ENCODE results near the gene GRB10. TPM values are rescaled to one million over a fixed set of nuclear protein-coding genes. Genes with fewer than 3 reads are reported as not detected.

The GRB10 gene
- total and polyA plus RNA-seq, 2 of the 8 experiments (the other 6 are each of a cell fraction or from before 2014, with no cell fraction given) = 35.7 to 97.0 TPM

- no peak overlapping the region for H3K18ac ChIP-seq (ENCODE audit: extremely low read depth, low read length)
- H4K20me1 ChIP-seq (replicated peaks in 1 of 2; ENCODE audit: control insufficient read depth in 1 of 2, insufficient read depth in 2 of 2, low read length in 2 of 2) = peaks cover 0 to 9% of the 10 kb centered on the region in 2 experiments
- FAIRE-seq (no peak), DNase-seq (ENCODE audit: low read depth in 1 of 2, low spot score in 2 of 2) (no peak)
- H3K9ac ChIP-seq (replicated peaks in 1 of 4; ENCODE audit: extremely low read depth in 1 of 4, low read depth in 3 of 4, low read length in 3 of 4) = no peak overlapping the region
- no peak overlapping the region for H3K56ac ChIP-seq (replicated peaks; ENCODE audit: insufficient read length, low read depth, low read length)
- H3K36me3 ChIP-seq (ENCODE audit: control insufficient read depth in 2 of 4, insufficient read depth in 4 of 4, low read length in 3 of 4) = no peaks in the 10 kb centered on the region; a peak in 2 of 8 replicates
- no peaks in the 10 kb centered on the region for H3K27me3 ChIP-seq (replicated peaks in 1 of 4; ENCODE audit: control insufficient read depth in 3 of 4, extremely low read depth in 1 of 4, insufficient read depth in 3 of 4, low read length in 3 of 4)
- H2BK12ac ChIP-seq (ENCODE audit: low read depth, low read length) = no peak overlapping the region
- no peak overlapping the region for H2BK120ac ChIP-seq (replicated peaks; ENCODE audit: low read depth, low read length)
- no peak overlapping the region for H2BK5ac ChIP-seq (ENCODE audit: low read depth, low read length)
- no peak overlapping the region for H3K27ac ChIP-seq (ENCODE audit: low read depth, low read length)
- H3K79me2 ChIP-seq (ENCODE audit: control insufficient read depth in 1 of 2, insufficient read depth in 2 of 2, low read length in 2 of 2) = peaks cover 7 to 97% of the 10 kb centered on the region in 2 experiments
- TF ChIP-seq PHF8 (conservative IDR thresholded peaks at IDR 0.05; ENCODE audit: low read depth, low read length) (no peak), JUN (IDR thresholded peaks at IDR 0.05; ENCODE audit: low read depth, low read length) (no peak), TAF7 (optimal IDR thresholded peaks at IDR 0.05; ENCODE audit: borderline replicate concordance, low read depth, low read length) (no peak), USF2 (IDR thresholded peaks at IDR 0.05; ENCODE audit: low read length) (peak; percentile 52), EZH2 (IDR thresholded peaks at IDR 0.05; ENCODE audit: low read depth, low read length, severe bottlenecking) (no peak), E2F6 (IDR thresholded peaks at IDR 0.05) (0 out of 2 replicates have a peak, but pooled peaks have one; percentile 17), SAP30 (IDR thresholded peaks at IDR 0.05; ENCODE audit: insufficient read depth, insufficient replicate concordance, low read length) (no peak), TCF12 (IDR thresholded peaks at IDR 0.05; ENCODE audit: low read depth, low read length) (no peak)
- no peak overlapping the region for H3K4me2 ChIP-seq (ENCODE audit: insufficient read depth in 1 of 2, low read depth in 2 of 2, low read length in 2 of 2)
- WGBS, 2 experiments (ENCODE audit: extremely low coverage in 1 of 2, insufficient coverage in 1 of 2, insufficient read length in 1 of 2, insufficient replicate concordance in 2 of 2, low coverage in 1 of 2, low lambda C conversion rate in 2 of 2, missing lambda C conversion rate in 1 of 2) = 89% methylated on average over 7 of the region's 7 CpGs; no CpG with 5 or more reads in 1 of the 2 experiments
- H4K5ac ChIP-seq (ENCODE audit: insufficient read length, low read depth, low read length) = no peak overlapping the region
- no peak overlapping the region; the same call in 1 of the 2 replicates for H4K8ac ChIP-seq (ENCODE audit: extremely low read depth, insufficient read depth, low read length)
- H4K91ac ChIP-seq (replicated peaks; ENCODE audit: insufficient read length, low read length) = no peak overlapping the region
- no peak overlapping the region for H3K14ac ChIP-seq (ENCODE audit: insufficient read length)
- H2BK20ac ChIP-seq (ENCODE audit: low read length) = no peak overlapping the region
- ChIA-PET POLR2A (ENCODE audit: partially characterized antibody) (interaction anchor here (0.6 to 2.2 kb wide), 2 partner anchors 8 to 29 kb away, joined by 3 to 5 read pairs; no protein-coding TSS in a partner anchor), CTCF (ENCODE audit: partially characterized antibody) (interaction anchor here (0.8 to 1.4 kb wide), 3 partner anchors 16 to 239 kb away, joined by 3 to 5 read pairs (median 3); no protein-coding TSS in a partner anchor)
- no peak overlapping the region for H2AFZ ChIP-seq (ENCODE audit: low read length)
- no peaks in the 10 kb centered on the region for H3K9me3 ChIP-seq (ENCODE audit: insufficient read depth in 2 of 2, low read depth in 1 of 2, low read length in 1 of 2)
- H3K23me2 ChIP-seq (ENCODE audit: low read depth, low read length) = peaks cover 2% of the 10 kb centered on the region; the same call in 1 of the 2 replicates
- no peak overlapping the region for H3K23ac ChIP-seq (ENCODE audit: insufficient read length)
- H2BK15ac ChIP-seq (ENCODE audit: low read length) = no peak overlapping the region
- peaks cover 9% of the 10 kb centered on the region for H3K79me1 ChIP-seq (ENCODE audit: low read depth, low read length)
- no peak overlapping the region; the same call in 1 of the 2 replicates for H2AK5ac ChIP-seq (ENCODE audit: low read depth, low read length)
- peaks cover 0 to 6% (median 0%) of the 10 kb centered on the region in 4 experiments; a peak in 2 of 7 replicates for H3K4me1 ChIP-seq (replicated peaks in 1 of 4; ENCODE audit: control insufficient read depth in 3 of 4, insufficient read depth in 4 of 4, low read length in 3 of 4)
- no peak overlapping the region for H3K4me3 ChIP-seq (ENCODE audit: extremely low read depth in 1 of 4, insufficient read depth in 2 of 4, low read depth in 3 of 4, low read length in 4 of 4)
- H3K4ac ChIP-seq (replicated peaks; ENCODE audit: insufficient read length, low read depth, low read length) = no peak overlapping the region
Observed at GRCh38 chr7:50739744-50740435, 42.8 kb downstream of the GRB10 start.

Measured in H1 (cell line).